A673 (cell line): ENCODE data around the gene ACHE. TPM values are rescaled to one million over a fixed set of nuclear protein-coding genes. Genes with fewer than 3 reads are reported as not detected.

Experiments
- BruUV-seq: library from RNA; stranded (reverse); fragments of 400-500 nt; replicated peaks from 2 replicates; lab custom pipeline; 2021; lab: Mats Ljungman, UMichigan
- CTCF ChIA-PET: fragments of 300-600 bp; sonication (Branson Sonifier 250); formaldehyde crosslinking; loops from one replicate; lab custom pipeline; 2022; ENCODE audit warnings: antibody characterized with exemption; lab: Charles Lee
- POLR2A ChIA-PET: fragments of 300-600 bp; sonication (Branson Sonifier 250); formaldehyde crosslinking; loops from one replicate; lab custom pipeline; 2022; ENCODE audit warnings: antibody characterized with exemption; ENCODE audit not compliant: low non-redundant PET; lab: Charles Lee
- DNase-seq: peaks from one replicate; pipeline ENCODE4 v3.0.0-alpha.2; 2015; ENCODE audit warnings: low spot score
- H3K27ac ChIP-seq: fragments of 200-600 bp; sonication (generic); 2 replicates; pipeline ENCODE4 v1.5.1; 2016; ENCODE audit warnings: mixed run types, low read depth, mild to moderate bottlenecking, mixed read lengths, antibody characterized with exemption, low read length; ENCODE audit not compliant: poor library complexity, severe bottlenecking
- H3K27me3 ChIP-seq: fragments of 200-600 bp; sonication (generic); replicated peaks from 2 replicates; pipeline ENCODE4 v1.6.1; 2017; ENCODE audit warnings: mixed run types, low read depth, mild to moderate bottlenecking, mixed read lengths, antibody characterized with exemption, low read length; ENCODE audit not compliant: insufficient read depth, poor library complexity
- H3K36me3 ChIP-seq: fragments of 200-600 bp; sonication (generic); 2 replicates; pipeline ENCODE4 v1.6.1; 2016; ENCODE audit warnings: mixed run types, mild to moderate bottlenecking, mixed read lengths, antibody characterized with exemption, low read length; ENCODE audit not compliant: insufficient read depth, poor library complexity, severe bottlenecking
- H3K4me1 ChIP-seq: fragments of 200-600 bp; sonication (generic); 2 replicates; pipeline ENCODE4 v1.6.1; 2017; ENCODE audit warnings: mixed run types, mild to moderate bottlenecking, mixed read lengths, antibody characterized with exemption, low read length; ENCODE audit not compliant: insufficient read depth, poor library complexity, severe bottlenecking
- H3K4me3 ChIP-seq: fragments of 200-600 bp; sonication (generic); 2 replicates; pipeline ENCODE4 v1.5.1; 2016; ENCODE audit warnings: low read depth, mixed run types, mild to moderate bottlenecking, mixed read lengths, low read length; ENCODE audit not compliant: poor library complexity, severe bottlenecking
- H3K9me3 ChIP-seq: fragments of 200-600 bp; sonication (generic); 2 replicates; pipeline ENCODE4 v1.6.1; 2016; ENCODE audit warnings: mixed run types, low read depth, mild to moderate bottlenecking, mixed read lengths, antibody characterized with exemption, low read length; ENCODE audit not compliant: poor library complexity, severe bottlenecking
- CTCF ChIP-seq: fragments of 300-800, 200-600 bp; sonication (generic); conservative IDR thresholded peaks from 2 replicates; pipeline ENCODE4 v1.5.1; 2017; ENCODE audit warnings: low read depth, mild to moderate bottlenecking, antibody characterized with exemption, low read length, moderate library complexity, mixed read lengths
- EZH2 ChIP-seq: fragments of 200-600 bp; sonication (generic); IDR thresholded peaks from 2 replicates; pipeline ENCODE4 v1.6.1; 2017; ENCODE audit warnings: borderline replicate concordance, low read depth, mild to moderate bottlenecking, mixed read lengths, antibody characterized with exemption, low read length; ENCODE audit not compliant: poor library complexity, severe bottlenecking
- intact Hi-C: fragments of 100-400 bp; cut with micrococcal nuclease; formaldehyde crosslinking; loops from one replicate; pipeline ENCODE4 v1.10.0; 2022; ENCODE audit not compliant: unreplicated experiment
- total RNA-seq: library from RNA; stranded (reverse); gene quantifications from 2 replicates; pipeline ENCODE4 v1.2.3, GENCODE V29; 2021

The ACHE gene
- total RNA-seq, 1 experiment from 2014 or later: 0.52 TPM

GRCh38 chr7:100880645-100881044 is 15.0 kb downstream of the ACHE start:
- Histone ChIP-seq H3K4me1 (peaks cover 14% of the 10 kb centered on the region), H3K27me3 (no peaks in the 10 kb centered on the region), H3K9me3 (no peaks in the 10 kb centered on the region), H3K36me3 (peaks cover 85% of the 10 kb centered on the region), H3K27ac (no peak overlapping the region), H3K4me3 (no peak overlapping the region)
- BruUV-seq: no TSS peak
- no peak for DNase-seq
- ChIA-PET CTCF (no interaction called here), POLR2A (no interaction called here)
- TF ChIP-seq EZH2 (no peak), CTCF (no peak)
- intact Hi-C loops: no loop called here

- peaks cover 77% of the 10 kb centered on the region for H3K36me3 ChIP-seq
Observed at GRCh38 chr7:100879685-100880261, 15.9 kb downstream of the ACHE start.

GRCh38 chr7:100878685-100879084 is 17.0 kb downstream of the ACHE start:
- H3K27ac ChIP-seq: no peak overlapping the region
- no peak for DNase-seq
- H3K4me1 ChIP-seq: peaks cover 20% of the 10 kb centered on the region
- intact Hi-C loops: no loop called here
- no peak for TF ChIP-seq CTCF
- TF ChIP-seq EZH2: no peak
- CTCF ChIA-PET: no interaction called here
- H3K9me3 ChIP-seq: no peaks in the 10 kb centered on the region
- no TSS peak for BruUV-seq
- H3K36me3 ChIP-seq: peaks cover 74% of the 10 kb centered on the region
- no peak overlapping the region for H3K4me3 ChIP-seq
- POLR2A ChIA-PET: no interaction called here
- H3K27me3 ChIP-seq: no peaks in the 10 kb centered on the region

More at GRCh38 chr7:100879685-100880261, 15.9 kb downstream of the ACHE start:
- no peak for DNase-seq
- intact Hi-C loops: no loop called here
- CTCF ChIA-PET: no interaction called here
- Histone ChIP-seq H3K27me3 (no peaks in the 10 kb centered on the region), H3K4me3 (no peak overlapping the region), H3K9me3 (no peaks in the 10 kb centered on the region), H3K27ac (no peak overlapping the region), H3K4me1 (peaks cover 14% of the 10 kb centered on the region)
- no TSS peak for BruUV-seq
- POLR2A ChIA-PET: no interaction called here
- no peak for TF ChIP-seq EZH2
- TF ChIP-seq CTCF: no peak
